H1 (cell line): ENCODE data around the gene CAPN10. TPM values are rescaled to one million over a fixed set of nuclear protein-coding genes. Genes with fewer than 3 reads are reported as not detected.

Experiments
- CTCF ChIA-PET: fragments of 300-600 bp; sonication (Branson Sonifier 250); formaldehyde crosslinking; loops from one replicate; lab custom pipeline; 2021; ENCODE audit not compliant: partially characterized antibody; lab: Charles Lee
- POLR2A ChIA-PET: fragments of 300-600 bp; sonication (Branson Sonifier 250); formaldehyde crosslinking; loops from one replicate; lab custom pipeline; 2021; ENCODE audit warnings: inconsistent platforms; ENCODE audit not compliant: partially characterized antibody; lab: Charles Lee
- DNase-seq, 2 experiments: peaks; one replicate each; pipeline versions ENCODE4 v3.0.0 to v3.0.0-alpha.2; 2010 to 2022; ENCODE audit warnings: low spot score in 2 of 2, low read depth in 1 of 2, mixed read lengths in 1 of 2
- FAIRE-seq: peaks from 2 replicates; lab custom pipeline; 2011; peaks lifted over from hg19 to GRCh38; lab: Jason Lieb, UNC
- H2AFZ ChIP-seq: 2 replicates; pipeline ENCODE4 v1.8.1; 2012; ENCODE audit warnings: low read length, inconsistent platforms
- H2AK5ac ChIP-seq: 2 replicates; pipeline ENCODE4 v1.6.1; 2013; ENCODE audit warnings: low read depth, low read length
- H2BK120ac ChIP-seq: replicated peaks from 2 replicates; pipeline ENCODE3; 2013; ENCODE audit warnings: low read depth, low read length, inconsistent platforms
- H2BK12ac ChIP-seq: 2 replicates; pipeline ENCODE4 v1.6.1; 2013; ENCODE audit warnings: low read depth, low read length
- H2BK15ac ChIP-seq: 2 replicates; pipeline ENCODE4 v1.6.1; 2013; ENCODE audit warnings: low read length
- H2BK20ac ChIP-seq: 2 replicates; pipeline ENCODE4 v1.6.1; 2013; ENCODE audit warnings: low read length
- H2BK5ac ChIP-seq: 2 replicates; pipeline ENCODE4 v1.6.1; 2013; ENCODE audit warnings: low read depth, low read length
- H3K14ac ChIP-seq: 2 replicates; pipeline ENCODE4 v1.6.1; 2013; ENCODE audit warnings: inconsistent platforms; ENCODE audit not compliant: insufficient read length
- H3K18ac ChIP-seq: 2 replicates; pipeline ENCODE4 v1.6.1; 2013; ENCODE audit warnings: low read length; ENCODE audit errors: extremely low read depth
- H3K23ac ChIP-seq: 2 replicates; pipeline ENCODE4 v1.6.1; 2013; ENCODE audit warnings: inconsistent platforms; ENCODE audit not compliant: insufficient read length
- H3K23me2 ChIP-seq: 2 replicates; pipeline ENCODE4 v1.6.1; 2013; ENCODE audit warnings: low read depth, low read length
- H3K27ac ChIP-seq: 2 replicates; pipeline ENCODE4 v1.6.1; 2011; ENCODE audit warnings: low read depth, low read length, inconsistent platforms
- H3K27me3 ChIP-seq, 4 experiments: replicated peaks in 1 of 4; 1 replicate in 1 of 4; 2 replicates in 3 of 4; pipeline versions ENCODE4 v1.6.1 to v1.8.1; 2011 to 2013; ENCODE audit warnings: low read length in 3 of 4, mild to moderate bottlenecking in 3 of 4, inconsistent platforms in 2 of 4, mixed read lengths in 2 of 4, moderate library complexity in 1 of 4; ENCODE audit not compliant: control insufficient read depth in 3 of 4, insufficient read depth in 3 of 4; ENCODE audit errors: extremely low read depth in 1 of 4
- H3K36me3 ChIP-seq, 4 experiments: 2 replicates each; pipeline versions ENCODE4 v1.6.1 to v1.8.1; 2011 to 2013; ENCODE audit warnings: mild to moderate bottlenecking in 4 of 4, low read length in 3 of 4, moderate library complexity in 2 of 4, control low read depth in 1 of 4, inconsistent platforms in 1 of 4; ENCODE audit not compliant: insufficient read depth in 4 of 4, control insufficient read depth in 2 of 4
- H3K4ac ChIP-seq: replicated peaks from 2 replicates; pipeline ENCODE3; 2013; ENCODE audit warnings: low read length, low read depth, mixed read lengths, inconsistent platforms; ENCODE audit not compliant: insufficient read length
- H3K4me1 ChIP-seq, 4 experiments: replicated peaks in 1 of 4; 1 replicate in 1 of 4; 2 replicates in 3 of 4; pipeline versions ENCODE4 v1.6.1 to v1.8.1; 2011 to 2013; ENCODE audit warnings: low read length in 3 of 4, inconsistent platforms in 2 of 4, mixed read lengths in 1 of 4; ENCODE audit not compliant: insufficient read depth in 4 of 4, control insufficient read depth in 3 of 4
- H3K4me2 ChIP-seq, 2 experiments: 2 replicates each; pipeline versions ENCODE4 v1.6.1 to v1.8.1; 2011 to 2013; ENCODE audit warnings: low read depth in 2 of 2, low read length in 2 of 2, control low read depth in 1 of 2, inconsistent platforms in 1 of 2, mild to moderate bottlenecking in 1 of 2; ENCODE audit not compliant: insufficient read depth in 1 of 2
- H3K4me3 ChIP-seq, 4 experiments: fragments of 200-600, 300-600 bp in 1 of 4; sonication (generic), shearing (Covaris generic), sonication (Bioruptor Twin) in 1 of 4; 2 replicates each; pipeline versions ENCODE4 v1.5.1 to v1.8.1; 2011 to 2016; ENCODE audit warnings: low read length in 4 of 4, low read depth in 3 of 4, control low read depth in 2 of 4, inconsistent platforms in 2 of 4, mild to moderate bottlenecking in 2 of 4, mixed read lengths in 1 of 4, moderate library complexity in 1 of 4; ENCODE audit not compliant: insufficient read depth in 2 of 4; ENCODE audit errors: extremely low read depth in 1 of 4
- H3K56ac ChIP-seq: replicated peaks from 2 replicates; pipeline ENCODE3; 2013; ENCODE audit warnings: low read depth, mild to moderate bottlenecking, mixed read lengths, low read length, inconsistent platforms; ENCODE audit not compliant: insufficient read length
- H3K79me1 ChIP-seq: 2 replicates; pipeline ENCODE4 v1.6.1; 2013; ENCODE audit warnings: low read depth, low read length, control low read depth
- H3K79me2 ChIP-seq, 2 experiments: 2 replicates each; pipeline versions ENCODE4 v1.6.1 to v1.8.1; 2012 to 2013; ENCODE audit warnings: low read length in 2 of 2, mild to moderate bottlenecking in 2 of 2, inconsistent platforms in 1 of 2; ENCODE audit not compliant: insufficient read depth in 2 of 2, control insufficient read depth in 1 of 2
- H3K9ac ChIP-seq, 4 experiments: replicated peaks in 1 of 4; 1 replicate in 1 of 4; 2 replicates in 3 of 4; pipeline versions ENCODE4 v1.6.1 to v1.8.1; 2011 to 2013; ENCODE audit warnings: low read depth in 3 of 4, low read length in 3 of 4, control low read depth in 2 of 4, mild to moderate bottlenecking in 2 of 4, moderate library complexity in 2 of 4, inconsistent platforms in 1 of 4; ENCODE audit errors: extremely low read depth in 1 of 4
- H3K9me3 ChIP-seq, 2 experiments: 2 replicates each; pipeline versions ENCODE4 v1.6.1 to v1.8.1; 2012 to 2013; ENCODE audit warnings: mild to moderate bottlenecking in 2 of 2, moderate library complexity in 2 of 2, control low read depth in 1 of 2, inconsistent platforms in 1 of 2, low read depth in 1 of 2, low read length in 1 of 2, mixed read lengths in 1 of 2; ENCODE audit not compliant: insufficient read depth in 2 of 2
- H4K20me1 ChIP-seq, 2 experiments: replicated peaks in 1 of 2; 2 replicates each; pipeline versions ENCODE3 to v1.8.1; 2011 to 2013; ENCODE audit warnings: inconsistent platforms in 2 of 2, low read length in 2 of 2, mild to moderate bottlenecking in 1 of 2; ENCODE audit not compliant: insufficient read depth in 2 of 2, control insufficient read depth in 1 of 2
- H4K5ac ChIP-seq: 2 replicates; pipeline ENCODE4 v1.6.1; 2013; ENCODE audit warnings: low read length, low read depth, mixed read lengths, inconsistent platforms; ENCODE audit not compliant: insufficient read length
- H4K8ac ChIP-seq: 2 replicates; pipeline ENCODE4 v1.8.0; 2013; ENCODE audit warnings: mild to moderate bottlenecking, moderate library complexity, low read length, inconsistent platforms; ENCODE audit not compliant: insufficient read depth; ENCODE audit errors: extremely low read depth
- H4K91ac ChIP-seq: replicated peaks from 2 replicates; pipeline ENCODE3; 2013; ENCODE audit warnings: low read length, mixed read lengths, inconsistent platforms; ENCODE audit not compliant: insufficient read length
- ATF3 ChIP-seq: IDR thresholded peaks from 2 replicates; pipeline ENCODE4 v1.6.1; 2011; ENCODE audit warnings: low read depth, mild to moderate bottlenecking, low read length; ENCODE audit not compliant: insufficient read depth
- CTCF ChIP-seq, 3 experiments: IDR thresholded peaks; 1 replicate in 2 of 3; 2 replicates in 1 of 3; pipeline versions ENCODE4 v1.5.1 to v1.6.1; 2011; ENCODE audit warnings: low read length in 3 of 3, mild to moderate bottlenecking in 3 of 3, inconsistent platforms in 2 of 3, low read depth in 1 of 3, moderate library complexity in 1 of 3; ENCODE audit not compliant: insufficient read depth in 1 of 3; ENCODE audit errors: control extremely low read depth in 1 of 3
- EZH2 ChIP-seq: fragments of 200-600 bp; sonication (generic); IDR thresholded peaks from 2 replicates; pipeline ENCODE4 v1.7.1; 2012; ENCODE audit warnings: low read depth, mild to moderate bottlenecking, moderate library complexity, low read length, inconsistent platforms; ENCODE audit not compliant: severe bottlenecking
- JUND ChIP-seq: IDR thresholded peaks from 2 replicates; pipeline ENCODE4 v1.6.1; 2011; ENCODE audit warnings: mild to moderate bottlenecking, improper control_type of control experiment, low read length
- KDM4A ChIP-seq: IDR thresholded peaks from one replicate; pipeline ENCODE4 v1.7.1; 2012; ENCODE audit warnings: low read depth, mild to moderate bottlenecking, moderate library complexity, low read length, inconsistent platforms; ENCODE audit not compliant: severe bottlenecking
- POLR2A ChIP-seq, 2 experiments: IDR thresholded peaks; 1 replicate in 1 of 2; 2 replicates in 1 of 2; pipeline ENCODE4 v1.6.1; 2011; ENCODE audit warnings: low read depth in 2 of 2, low read length in 2 of 2, mild to moderate bottlenecking in 2 of 2; ENCODE audit errors: control extremely low read depth in 1 of 2
- RBBP5 ChIP-seq: IDR thresholded peaks from 2 replicates; pipeline ENCODE4 v1.7.1; 2012; ENCODE audit warnings: low read depth, mild to moderate bottlenecking, inconsistent platforms, low read length, moderate library complexity, borderline replicate concordance
- SUZ12 ChIP-seq: fragments of 200-600 bp; sonication (generic); IDR thresholded peaks from 2 replicates; pipeline ENCODE4 v1.6.1; 2012; ENCODE audit warnings: mild to moderate bottlenecking, inconsistent platforms, low read length, moderate library complexity, mixed read lengths
- WGBS, 2 experiments: shearing (Covaris generic) in 1 of 2; methylation state at CpG; one replicate each; pipeline versions ENCODE4 v1.1.6 to v1.1.7; 2013 to 2015; ENCODE audit warnings: low lambda C conversion rate in 2 of 2, mixed read lengths in 2 of 2, inconsistent platforms in 1 of 2, low coverage in 1 of 2, missing lambda C conversion rate in 1 of 2; ENCODE audit not compliant: insufficient replicate concordance in 2 of 2, insufficient coverage in 1 of 2, insufficient read length in 1 of 2; ENCODE audit errors: extremely low coverage in 1 of 2, missing lambda C conversion rate in 1 of 2; 5-methylcytosine and 5-hydroxymethylcytosine counted together
- polyA plus RNA-seq, 7 experiments: library from polyadenylated mRNA; depleted of rRNA in 3 of 7; stranded (reverse) in 5 of 7; unstranded in 2 of 7; fragments of >200 nt in 5 of 7; fragments of 200-250 nt in 2 of 7; gene quantifications; 1 replicate in 5 of 7; 2 replicates in 1 of 7; 4 replicates in 1 of 7; pipeline versions ENCODE4 v1.2.1 to v1.2.3, GENCODE V29; 2011 to 2013; ENCODE audit warnings: missing spikeins in 2 of 7, mixed read lengths in 2 of 7
- total RNA-seq: library from RNA; stranded (reverse); fragmentation: NEBNext Ultra II Directional; extraction: Animal tissue kit (Norgen Biotek cat#: 25700); gene quantifications from 2 replicates; pipeline ENCODE4 v1.2.1, GENCODE V29; 2021

CAPN10 gene
- total and polyA plus RNA-seq, 2 of the 8 experiments (the other 6 are each of a cell fraction or from before 2014, with no cell fraction given) = 30.7 to 39.8 TPM

- no peak overlapping the region for H4K8ac ChIP-seq
- no peak overlapping the region for H2AFZ ChIP-seq
- FAIRE-seq (no peak), DNase-seq (no peak)
- H3K79me1 ChIP-seq = no peaks in the 10 kb centered on the region; the same call in 1 of the 2 replicates
- H4K20me1 ChIP-seq = peaks cover 3 to 10% of the 10 kb centered on the region in 2 experiments
- no peak overlapping the region for H2BK12ac ChIP-seq
- H2BK20ac ChIP-seq = no peak overlapping the region
- 88% methylated on average over 12 of the region's 22 CpGs; no CpG with 5 or more reads in 1 of the 2 experiments for WGBS, 2 experiments
- H2AK5ac ChIP-seq = no peak overlapping the region
- POLR2A ChIA-PET = no interaction called here
- H3K36me3 ChIP-seq = peaks cover 0 to 8% (median 5%) of the 10 kb centered on the region in 4 experiments; a peak in 4 of 8 replicates
- H3K4me1 ChIP-seq = no peaks in the 10 kb centered on the region
- H4K91ac ChIP-seq = no peak overlapping the region
- H3K23ac ChIP-seq = no peak overlapping the region
- no peak overlapping the region for H3K4me3 ChIP-seq
- no peak overlapping the region for H2BK15ac ChIP-seq
- H3K79me2 ChIP-seq = no peaks in the 10 kb centered on the region; a peak in 1 of 4 replicates
- no peak overlapping the region for H3K18ac ChIP-seq
- no peak overlapping the region for H2BK120ac ChIP-seq
- no peak overlapping the region for H3K27ac ChIP-seq
- H2BK5ac ChIP-seq = no peak overlapping the region
- H3K4me2 ChIP-seq = no peak overlapping the region
- H3K56ac ChIP-seq = no peak overlapping the region
- no peak overlapping the region for H3K14ac ChIP-seq
- no peaks in the 10 kb centered on the region for H3K23me2 ChIP-seq
- no peaks in the 10 kb centered on the region for H3K9me3 ChIP-seq
- H4K5ac ChIP-seq = no peak overlapping the region
- no peaks in the 10 kb centered on the region for H3K27me3 ChIP-seq
- CTCF ChIA-PET = interaction anchor here (1.3 to 2.6 kb wide), 2 partner anchors 8 to 10 kb away, joined by 3 to 9 read pairs; partner anchors contain the start of gene CAPN10
- no peak overlapping the region for H3K9ac ChIP-seq
- H3K4ac ChIP-seq = no peak overlapping the region
- TF ChIP-seq RBBP5 = no peak
- TF ChIP-seq JUND = no peak
- TF ChIP-seq SUZ12 = no peak
- TF ChIP-seq POLR2A (IDR thresholded peaks at IDR 0.05; ENCODE audit: control extremely low read depth in 1 of 2, low read depth in 2 of 2, low read length in 2 of 2) = no peak
- no peak for TF ChIP-seq CTCF (IDR thresholded peaks at IDR 0.05; ENCODE audit: control extremely low read depth in 1 of 3, insufficient read depth in 1 of 3, low read depth in 1 of 3, low read length in 3 of 3)
- TF ChIP-seq ATF3 = no peak
- no peak for TF ChIP-seq EZH2
- no peak for TF ChIP-seq KDM4A
Measured at GRCh38 chr2:240597419-240598181, 11.1 kb downstream of the CAPN10 start.
